HCT116 (cell line): ENCODE results near the gene CALCOCO2. TPM values are rescaled to one million over a fixed set of nuclear protein-coding genes. Genes with fewer than 3 reads are reported as not detected.

Experiments
- ATAC-seq: fragments of 200-7000 bp; cut with Tn5 transposase; 2 replicates; pipeline ENCODE4 v1.9.1; 2020; ENCODE audit warnings: mild to moderate bottlenecking, moderate library complexity
- BruUV-seq: library from RNA; stranded (reverse); fragments of 400-500 nt; replicated peaks from 2 replicates; lab custom pipeline; 2021; lab: Mats Ljungman, UMichigan
- CTCF ChIA-PET: fragments of 300-600 bp; sonication (Branson Sonifier 250); formaldehyde crosslinking; loops from one replicate; lab custom pipeline; 2021; ENCODE audit warnings: antibody characterized with exemption; lab: Charles Lee
- POLR2A ChIA-PET: fragments of 300-600, 350-600 bp; sonication (Branson Sonifier 250); formaldehyde crosslinking; loops from one replicate; lab custom pipeline; 2021; ENCODE audit warnings: antibody characterized with exemption; lab: Charles Lee
- RAD21 ChIA-PET, 2 experiments: fragments of 300-600 bp; sonication (Branson Sonifier 250); formaldehyde crosslinking; loops; one replicate each; lab custom pipeline; 2023; ENCODE audit warnings: low total read pairs in 2 of 2; ENCODE audit not compliant: uncharacterized antibody in 2 of 2, unreplicated experiment in 2 of 2, low non-redundant PET in 1 of 2; lab: Charles Lee
- DNase-seq: peaks from one replicate; pipeline ENCODE4 v3.0.0-alpha.2; 2010; ENCODE audit warnings: low read depth, low spot score
- H2AFZ ChIP-seq: fragments of 200-600 bp; shearing (Covaris generic), sonication (generic); 2 replicates; pipeline ENCODE4 v1.6.1; 2017; ENCODE audit warnings: low read depth, mixed run types, mixed read lengths, antibody characterized with exemption, low read length; ENCODE audit not compliant: poor library complexity, severe bottlenecking
- H3K27ac ChIP-seq: 2 replicates; pipeline ENCODE4 v1.5.1; 2012; ENCODE audit warnings: low read depth, low read length
- H3K27me3 ChIP-seq: fragments of 200-600 bp; sonication (generic); 2 replicates; pipeline ENCODE4 v1.6.1; 2016; ENCODE audit warnings: mixed run types, low read length, mixed read lengths; ENCODE audit not compliant: insufficient read depth
- H3K36me3 ChIP-seq, 2 experiments: fragments of 200-500 bp in 1 of 2; fragments of 200-600 bp in 1 of 2; sonication (Bioruptor generic) in 1 of 2; sonication (generic) in 1 of 2; 2 replicates each; pipeline versions ENCODE4 v1.5.1 to v1.6.1; 2014 to 2016; ENCODE audit warnings: low read length in 2 of 2, inconsistent platforms in 1 of 2, mixed read lengths in 1 of 2, mixed run types in 1 of 2; ENCODE audit not compliant: insufficient read depth in 2 of 2, control insufficient read depth in 1 of 2
- H3K4me1 ChIP-seq, 2 experiments: fragments of 200-600 bp in 1 of 2; sonication (generic) in 1 of 2; 2 replicates each; pipeline versions ENCODE4 v1.5.1 to v1.6.1; 2012 to 2017; ENCODE audit warnings: low read length in 2 of 2, inconsistent platforms in 1 of 2, mild to moderate bottlenecking in 1 of 2, mixed read lengths in 1 of 2, mixed run types in 1 of 2, moderate library complexity in 1 of 2; ENCODE audit not compliant: insufficient read depth in 2 of 2, control insufficient read depth in 1 of 2
- H3K4me2 ChIP-seq: fragments of 200-600 bp; sonication (generic); 2 replicates; pipeline ENCODE4 v1.6.1; 2017; ENCODE audit warnings: mixed run types, low read length, mixed read lengths
- H3K4me3 ChIP-seq, 2 experiments: fragments of 200-600 bp in 1 of 2; sonication (generic) in 1 of 2; replicated peaks in 1 of 2; 2 replicates each; pipeline ENCODE4 v1.5.1; 2011 to 2016; ENCODE audit warnings: low read length in 2 of 2, control low read depth in 1 of 2, low read depth in 1 of 2, mild to moderate bottlenecking in 1 of 2, mixed read lengths in 1 of 2, mixed run types in 1 of 2
- H3K79me2 ChIP-seq: fragments of 200-600 bp; sonication (generic); 2 replicates; pipeline ENCODE4 v1.6.1; 2017; ENCODE audit warnings: mild to moderate bottlenecking, mixed run types, low read length, moderate library complexity, mixed read lengths; ENCODE audit not compliant: insufficient read depth
- H3K9ac ChIP-seq: fragments of 200-600 bp; sonication (generic); 2 replicates; pipeline ENCODE4 v1.6.1; 2016; ENCODE audit warnings: low read length, mixed read lengths
- H3K9me2 ChIP-seq: fragments of 200-600 bp; sonication (generic), shearing (Covaris generic); 2 replicates; pipeline ENCODE4 v1.6.1; 2017; ENCODE audit warnings: mixed run types, mild to moderate bottlenecking, moderate library complexity; ENCODE audit not compliant: insufficient read depth
- H3K9me3 ChIP-seq, 2 experiments: fragments of 200-500 bp in 1 of 2; fragments of 200-600 bp in 1 of 2; sonication (Bioruptor generic) in 1 of 2; sonication (generic) in 1 of 2; 2 replicates each; pipeline ENCODE4 v1.6.1; 2014 to 2017; ENCODE audit warnings: low read length in 2 of 2, mixed read lengths in 2 of 2, inconsistent platforms in 1 of 2, low read depth in 1 of 2, mild to moderate bottlenecking in 1 of 2, mixed run types in 1 of 2, moderate library complexity in 1 of 2; ENCODE audit not compliant: control insufficient read depth in 1 of 2, insufficient read depth in 1 of 2
- H4K20me1 ChIP-seq: fragments of 200-600 bp; sonication (generic), shearing (Covaris generic); 2 replicates; pipeline ENCODE4 v1.6.1; 2017; ENCODE audit warnings: mixed run types, mild to moderate bottlenecking, moderate library complexity; ENCODE audit not compliant: insufficient read depth
- ATF3 ChIP-seq: IDR thresholded peaks from 2 replicates; pipeline ENCODE4 v1.6.1; 2012
- CBX3 ChIP-seq: IDR thresholded peaks from 2 replicates; pipeline ENCODE4 v1.6.1; 2012; ENCODE audit warnings: low read depth
- CEBPB ChIP-seq: IDR thresholded peaks from 2 replicates; pipeline ENCODE4 v1.6.1; 2012; ENCODE audit warnings: low read depth
- EGR1 ChIP-seq: IDR thresholded peaks from 2 replicates; pipeline ENCODE4 v1.6.1; 2012; ENCODE audit warnings: low read depth
- ELF1 ChIP-seq: IDR thresholded peaks from 2 replicates; pipeline ENCODE4 v1.6.1; 2012; ENCODE audit warnings: low read depth, borderline replicate concordance
- EZH2phosphoT487 ChIP-seq: fragments of 200-600 bp; IDR thresholded peaks from 2 replicates; pipeline ENCODE4 v1.6.1; 2018; ENCODE audit warnings: antibody characterized with exemption, borderline replicate concordance
- JUND ChIP-seq: IDR thresholded peaks from 2 replicates; pipeline ENCODE4 v1.6.1; 2012
- MAX ChIP-seq: IDR thresholded peaks from 2 replicates; pipeline ENCODE4 v1.6.1; 2012
- POLR2A ChIP-seq: IDR thresholded peaks from 2 replicates; pipeline ENCODE4 v1.7.0; 2011; ENCODE audit warnings: borderline replicate concordance; ENCODE audit not compliant: insufficient read depth, insufficient read length; ENCODE audit errors: extremely low read depth
- RAD21 ChIP-seq: IDR thresholded peaks from 2 replicates; pipeline ENCODE4 v1.6.1; 2012; ENCODE audit warnings: low read depth, mild to moderate bottlenecking
- REST ChIP-seq: IDR thresholded peaks from 2 replicates; pipeline ENCODE4 v1.6.1; 2012; ENCODE audit warnings: low read depth
- SP1 ChIP-seq: IDR thresholded peaks from 2 replicates; pipeline ENCODE4 v1.6.1; 2012; ENCODE audit warnings: low read depth
- TCF7L2 ChIP-seq: IDR thresholded peaks from 2 replicates; pipeline ENCODE4 v1.7.0; 2011; ENCODE audit warnings: borderline replicate concordance, inconsistent platforms; ENCODE audit not compliant: insufficient read depth, insufficient read length; ENCODE audit errors: extremely low read depth
- ZBTB33 ChIP-seq: IDR thresholded peaks from 2 replicates; pipeline ENCODE4 v1.6.1; 2011; ENCODE audit warnings: mild to moderate bottlenecking, low read length, moderate library complexity; ENCODE audit not compliant: insufficient replicate concordance; ENCODE audit errors: extremely low read depth
- intact Hi-C: fragments of 100-400 bp; cut with micrococcal nuclease; formaldehyde crosslinking; loops from 2 replicates; pipeline ENCODE4 v1.10.0; 2022
- total RNA-seq: library from RNA; stranded (reverse); gene quantifications from one replicate; pipeline ENCODE4 v1.2.1, GENCODE V29; 2021; ENCODE audit not compliant: unreplicated experiment

Gene CALCOCO2
- total RNA-seq, 1 experiment from 2014 or later = 151 TPM

- TF ChIP-seq EGR1 (no peak), RAD21 (peak; percentile 99), MAX (no peak)
Observed at GRCh38 chr17:48804936-48805411, 25.9 kb upstream of the CALCOCO2 start (continued).

- no peaks in the 10 kb centered on the region for H4K20me1 ChIP-seq
- TF ChIP-seq REST (no peak), ZBTB33 (no peak), MAX (no peak), SP1 (no peak), CEBPB (no peak), RAD21 (no peak), TCF7L2 (no peak), CBX3 (no peak), JUND (no peak), ELF1 (no peak), EZH2phosphoT487 (no peak), ATF3 (no peak), POLR2A (no peak)
- intact Hi-C loops = no loop called here
- H3K9ac ChIP-seq = no peak overlapping the region
- H3K36me3 ChIP-seq = no peaks in the 10 kb centered on the region
- ChIA-PET POLR2A (no interaction called here), CTCF (interaction anchor here (0.7 to 0.9 kb wide), 2 partner anchors 75 to 223 kb away, joined by 3 to 4 read pairs; no protein-coding TSS in a partner anchor), RAD21 (no interaction called here)
- ATAC-seq (no peak), DNase-seq (no peak)
- no peaks in the 10 kb centered on the region for H3K27me3 ChIP-seq
- no peak overlapping the region for H3K4me2 ChIP-seq
- no peak overlapping the region for H2AFZ ChIP-seq
- H3K9me3 ChIP-seq = no peaks in the 10 kb centered on the region
- no TSS peak for BruUV-seq
- peaks cover 4 to 11% of the 10 kb centered on the region in 2 experiments; a peak in 3 of 4 replicates for H3K4me1 ChIP-seq
- no peak overlapping the region for H3K27ac ChIP-seq
- no peaks in the 10 kb centered on the region for H3K79me2 ChIP-seq
- no peaks in the 10 kb centered on the region for H3K9me2 ChIP-seq
- H3K4me3 ChIP-seq = no peak overlapping the region
Observed at GRCh38 chr17:48809182-48809581, 21.7 kb upstream of the CALCOCO2 start.
